Ovary (tissue), 9 donors: Measurements from ENCODE around the gene CCDC122. TPM values are rescaled to one million over a fixed set of nuclear protein-coding genes. Genes with fewer than 3 reads are reported as not detected.

Experiments
- DNase-seq, 5 donors: peaks; one replicate each; pipeline ENCODE4 v3.0.0-alpha.2; 2019 to 2020
- H3K27ac ChIP-seq, 2 donors: fragments of 200-600 bp; one replicate each; pipeline versions ENCODE4 v1.5.1 to v1.8.0; 2019 to 2022
- H3K27me3 ChIP-seq: fragments of 200-600 bp; one replicate; pipeline ENCODE4 v1.8.0; 2022
- H3K36me3 ChIP-seq: fragments of 200-600 bp; sonication (generic); one replicate; pipeline ENCODE4 v1.5.1; 2019
- H3K4me1 ChIP-seq: one replicate; pipeline ENCODE4 v1.8.1; 2013; ENCODE audit warnings: mild to moderate bottlenecking, moderate library complexity; ENCODE audit not compliant: insufficient read depth
- H3K4me3 ChIP-seq: fragments of 200-600 bp; sonication (generic); one replicate; pipeline ENCODE4 v1.5.1; 2017
- H3K9me3 ChIP-seq, 2 donors: fragments of 200-600 bp in 1 of 2; sonication (generic) in 1 of 2; one replicate each; pipeline versions ENCODE4 v1.5.1 to v1.8.1; 2013 to 2019; ENCODE audit warnings: mild to moderate bottlenecking in 1 of 2, moderate library complexity in 1 of 2
- CTCF ChIP-seq, 3 donors: fragments of 450-650 bp in 2 of 3; fragments of 200-600 bp in 1 of 3; IDR thresholded peaks; one replicate each; pipeline versions ENCODE4 v1.5.1 to v1.8.0; 2016 to 2022; ENCODE audit warnings: antibody characterized with exemption in 3 of 3, mild to moderate bottlenecking in 1 of 3
- EP300 ChIP-seq: sonication (generic); formaldehyde crosslinking; IDR thresholded peaks from one replicate; pipeline ENCODE4 v1.6.1; 2017; ENCODE audit warnings: antibody characterized with exemption
- POLR2A ChIP-seq: fragments of 450-650 bp; IDR thresholded peaks from one replicate; pipeline ENCODE4 v1.6.1; 2017; ENCODE audit warnings: antibody characterized with exemption, mild to moderate bottlenecking, moderate library complexity
- WGBS, 3 donors: extraction: QIAGEN DNeasy Blood & Tissue Kit in 1 of 3; methylation state at CpG; one replicate each; pipeline versions ENCODE4 v1.1.5 to v1.1.7; 2013 to 2017; 5-methylcytosine and 5-hydroxymethylcytosine counted together
- intact Hi-C, 4 donors: fragments of 100-400 bp; cut with DNase I; formaldehyde crosslinking; loops; one replicate each; pipeline versions ENCODE4 v1.11.0 to v1.15.1; 2022 to 2023
- polyA plus RNA-seq, 2 donors: library from polyadenylated mRNA; stranded (reverse); fragments of 200-250 nt in 1 of 2; fragments of 350-450 nt in 1 of 2; fragmentation: Illumina TruSeq in 1 of 2; extraction: RNeasy Lipid Tissue Mini Kit (QIAGEN cat#74804) in 1 of 2; gene quantifications; one replicate each; pipeline ENCODE4 v1.2.3, GENCODE V29; 2013 to 2014
- total RNA-seq, 7 donors: library from RNA; depleted of rRNA in 2 of 7; stranded (reverse); fragments of >200 nt in 2 of 7; fragmentation: NEBNext Ultra II Directional in 3 of 7; extraction: Animal tissue kit (Norgen Biotek cat#: 25700) in 3 of 7; gene quantifications; one replicate each; pipeline versions ENCODE4 v1.1.0 to v1.2.4, GENCODE V29; 2016 to 2023
- donor health status: DM: no; HTN: no; CAD: no; lungs with moderate emphysema.
- donor health status: DM: no; HTN: no; CAD: no.
- donor health status: Bipolar disorder and iron deficiency.
- donor health status: DM: yes; HTN: yes; CAD: no.
- donor health status: DM: no; HTN: no; CAD: no.
- donor health status: DM: yes; HTN: yes; CAD: no.

CCDC122 gene
- total and polyA plus RNA-seq, 9 donors: 4.2 to 15.2 (median 6.6) TPM

- intact Hi-C loops: no loop called here
- Histone ChIP-seq H3K27ac (no peak overlapping the region), H3K4me3 (no peak overlapping the region), H3K27me3 (peaks cover 4% of the 10 kb centered on the region), H3K36me3 (no peaks in the 10 kb centered on the region), H3K9me3 (no peaks in the 10 kb centered on the region), H3K4me1 (peaks cover 5% of the 10 kb centered on the region)
- TF ChIP-seq POLR2A (no peak), EP300 (no peak), CTCF (IDR thresholded peaks at IDR 0.05) (no peak)
- DNase-seq: no peak
- 82 to 89% (median 88%) methylated on average over 4 of the region's 4 CpGs for WGBS, 3 donors
These were observed 63.1 kb downstream of the CCDC122 start for GRCh38 chr13:43816401-43816889.

GRCh38 chr13:43815204-43815603 lies 64.3 kb downstream of the CCDC122 start:
- no peaks in the 10 kb centered on the region for H3K9me3 ChIP-seq
- no peaks in the 10 kb centered on the region for H3K36me3 ChIP-seq
- no peak overlapping the region for H3K27ac ChIP-seq
- H3K4me1 ChIP-seq: peaks cover 5% of the 10 kb centered on the region
- WGBS, 3 donors: 4 to 6% (median 5%) methylated on average over 2 of the region's 2 CpGs
- TF ChIP-seq EP300 (no peak), POLR2A (no peak), CTCF (IDR thresholded peaks at IDR 0.05) (no peak)
- intact Hi-C loops: no loop called here
- H3K4me3 ChIP-seq: no peak overlapping the region
- peaks cover 4% of the 10 kb centered on the region for H3K27me3 ChIP-seq
- peak in 1 of 5 donors; percentile 23 for DNase-seq

GRCh38 chr13:43808676-43809075 lies 70.9 kb downstream of the CCDC122 start:
- Histone ChIP-seq H3K9me3 (no peaks in the 10 kb centered on the region), H3K36me3 (no peaks in the 10 kb centered on the region), H3K4me3 (no peak overlapping the region), H3K27ac (no peak overlapping the region), H3K4me1 (no peaks in the 10 kb centered on the region), H3K27me3 (no peaks in the 10 kb centered on the region)
- TF ChIP-seq EP300: no peak
- DNase-seq: no peak
- intact Hi-C loops: loop anchor here in 2 of 4 donors (5.0 to 10.0 kb wide), 3 partner anchors 66 to 1216 kb away; partner anchors contain the start of genes CCDC122 (in 1 of the 2) and LACC1 (in 1 of the 2)

- Histone ChIP-seq H3K4me3 (no peak overlapping the region), H3K27me3 (no peaks in the 10 kb centered on the region), H3K9me3 (no peaks in the 10 kb centered on the region), H3K4me1 (no peaks in the 10 kb centered on the region), H3K36me3 (no peaks in the 10 kb centered on the region), H3K27ac (no peak overlapping the region)
- intact Hi-C loops: loop anchor here in 2 of 4 donors (5.0 to 10.0 kb wide), 3 partner anchors 69 to 1213 kb away; partner anchors contain the start of genes CCDC122 (in 1 of the 2) and LACC1 (in 1 of the 2)
- DNase-seq: no peak
- 91 to 94% (median 93%) methylated on average over 6 of the region's 6 CpGs for WGBS, 3 donors
- TF ChIP-seq POLR2A: no peak
- no peak for TF ChIP-seq EP300
- TF ChIP-seq CTCF (IDR thresholded peaks at IDR 0.05): no peak
These were observed 73.8 kb downstream of the CCDC122 start for GRCh38 chr13:43805681-43806128.

- intact Hi-C loops: loop anchor here in 2 of 4 donors (5.0 to 10.0 kb wide), 3 partner anchors 70 to 1213 kb away; partner anchors contain the start of genes CCDC122 (in 1 of the 2) and LACC1 (in 1 of the 2)
- Histone ChIP-seq H3K4me3 (no peak overlapping the region), H3K27me3 (no peaks in the 10 kb centered on the region), H3K4me1 (no peaks in the 10 kb centered on the region), H3K9me3 (no peaks in the 10 kb centered on the region), H3K36me3 (no peaks in the 10 kb centered on the region), H3K27ac (no peak overlapping the region)
- TF ChIP-seq POLR2A (no peak), CTCF (IDR thresholded peaks at IDR 0.05) (no peak), EP300 (no peak)
- no peak for DNase-seq
- 23 to 44% (median 29%) methylated on average over 3 of the region's 3 CpGs for WGBS, 3 donors
These were observed 74.5 kb downstream of the CCDC122 start for GRCh38 chr13:43805071-43805468.
